Measurements from ENCODE around the gene VWF. TPM values are rescaled to one million over a fixed set of nuclear protein-coding genes. Genes with fewer than 3 reads are reported as not detected.

The VWF gene
- total RNA-seq, 1 experiment from 2014 or later, result not detected

DNA sequence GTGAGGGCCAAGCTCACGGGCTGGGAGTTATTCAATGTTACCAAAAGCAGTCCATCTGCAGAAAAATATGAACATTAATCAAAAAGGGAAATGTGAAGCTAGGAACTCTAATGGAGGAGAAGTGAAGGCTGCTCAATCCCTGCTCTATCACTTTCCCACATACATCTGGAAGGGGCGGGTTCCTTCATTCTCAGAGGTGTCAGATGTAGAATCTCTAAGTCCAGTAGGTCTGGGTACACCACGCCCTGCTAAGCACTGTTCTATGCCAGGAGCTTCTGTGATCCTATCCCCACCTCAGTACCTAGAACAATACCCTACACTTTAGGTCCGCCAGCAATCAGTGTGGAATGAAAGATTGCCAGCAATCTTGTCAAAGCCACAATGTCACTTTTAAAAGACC, 142.4 kb downstream of the VWF start:
- Histone ChIP-seq H3K9me3 (ENCODE audit: low read length) (no peaks in the 10 kb centered on the region), H3K27ac (ENCODE audit: low read length) (no peak overlapping the region), H3K27me3 (ENCODE audit: low read length) (peaks cover 20% of the 10 kb centered on the region), H3K79me2 (ENCODE audit: low read length) (no peaks in the 10 kb centered on the region), H3K9ac (ENCODE audit: low read length) (no peak overlapping the region), H3K4me2 (ENCODE audit: low read length) (no peak overlapping the region), H4K20me1 (ENCODE audit: low read length) (no peaks in the 10 kb centered on the region), H3K4me3 (ENCODE audit: low read length) (no peak overlapping the region), H3K4me1 (ENCODE audit: insufficient read depth, low read length) (no peaks in the 10 kb centered on the region), H3F3A (ENCODE audit: low read length, unreplicated experiment) (no peaks in the 10 kb centered on the region), H2AFZ (ENCODE audit: low read length) (no peak overlapping the region), H3K36me3 (ENCODE audit: low read depth, low read length) (no peaks in the 10 kb centered on the region), H3K9me2 (replicated peaks; ENCODE audit: low read length) (no peaks in the 10 kb centered on the region)
- CTCF ChIA-PET, result no interaction called here
- POLR2A ChIA-PET (ENCODE audit: unreplicated experiment), result no interaction called here
- TF ChIP-seq EZH2phosphoT487 (IDR thresholded peaks at IDR 0.05; ENCODE audit: borderline replicate concordance, low read length) (no peak), EZH2 (IDR thresholded peaks at IDR 0.05; ENCODE audit: low read length, unreplicated experiment) (no peak)
- intact Hi-C loops (cut with micrococcal nuclease), result no loop called here
- no TSS peak for BruUV-seq (replicated peaks)
- DNase-seq (no peak), ATAC-seq (no peak)

DNA sequence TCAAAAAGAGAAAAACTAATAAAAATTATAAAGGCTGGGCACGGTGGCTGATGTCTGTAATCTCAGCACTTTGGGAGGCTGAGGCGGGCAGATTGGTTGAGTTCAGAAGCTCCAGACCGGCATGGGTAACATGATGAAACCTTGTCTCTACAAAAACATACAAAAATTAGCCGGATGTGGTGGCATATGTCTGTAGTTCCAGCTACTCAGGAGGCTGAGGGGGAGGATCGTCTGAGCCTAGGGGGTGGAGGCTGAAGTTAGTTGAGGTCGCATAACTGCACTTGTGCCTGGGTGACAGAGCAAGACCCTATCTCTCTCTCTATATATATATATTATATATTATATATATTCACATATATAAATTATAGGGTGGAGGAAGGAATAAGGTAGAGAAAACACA, 146.9 kb downstream of the VWF start:
- Histone ChIP-seq H3K9me3 (ENCODE audit: low read length) (no peaks in the 10 kb centered on the region), H3K36me3 (ENCODE audit: low read depth, low read length) (no peaks in the 10 kb centered on the region), H3K4me2 (ENCODE audit: low read length) (no peak overlapping the region), H2AFZ (ENCODE audit: low read length) (no peak overlapping the region), H3K79me2 (ENCODE audit: low read length) (no peaks in the 10 kb centered on the region), H4K20me1 (ENCODE audit: low read length) (no peaks in the 10 kb centered on the region), H3K9me2 (replicated peaks; ENCODE audit: low read length) (no peaks in the 10 kb centered on the region), H3K9ac (ENCODE audit: low read length) (no peak overlapping the region), H3K4me3 (ENCODE audit: low read length) (no peak overlapping the region), H3F3A (ENCODE audit: low read length, unreplicated experiment) (no peaks in the 10 kb centered on the region), H3K27ac (ENCODE audit: low read length) (no peak overlapping the region), H3K4me1 (ENCODE audit: insufficient read depth, low read length) (no peaks in the 10 kb centered on the region), H3K27me3 (ENCODE audit: low read length) (peaks cover 56% of the 10 kb centered on the region)
- BruUV-seq (replicated peaks), result no TSS peak
- ChIA-PET CTCF (interaction anchor here (0.7 kb wide), 1 partner anchor 1364 kb away, joined by 3 read pairs; no protein-coding TSS in a partner anchor), POLR2A (ENCODE audit: unreplicated experiment) (no interaction called here)
- ATAC-seq (no peak), DNase-seq (no peak)
- TF ChIP-seq EZH2phosphoT487 (IDR thresholded peaks at IDR 0.05; ENCODE audit: borderline replicate concordance, low read length) (no peak), EZH2 (IDR thresholded peaks at IDR 0.05; ENCODE audit: low read length, unreplicated experiment) (no peak)
- TF ChIP-seq, protein P1, sequence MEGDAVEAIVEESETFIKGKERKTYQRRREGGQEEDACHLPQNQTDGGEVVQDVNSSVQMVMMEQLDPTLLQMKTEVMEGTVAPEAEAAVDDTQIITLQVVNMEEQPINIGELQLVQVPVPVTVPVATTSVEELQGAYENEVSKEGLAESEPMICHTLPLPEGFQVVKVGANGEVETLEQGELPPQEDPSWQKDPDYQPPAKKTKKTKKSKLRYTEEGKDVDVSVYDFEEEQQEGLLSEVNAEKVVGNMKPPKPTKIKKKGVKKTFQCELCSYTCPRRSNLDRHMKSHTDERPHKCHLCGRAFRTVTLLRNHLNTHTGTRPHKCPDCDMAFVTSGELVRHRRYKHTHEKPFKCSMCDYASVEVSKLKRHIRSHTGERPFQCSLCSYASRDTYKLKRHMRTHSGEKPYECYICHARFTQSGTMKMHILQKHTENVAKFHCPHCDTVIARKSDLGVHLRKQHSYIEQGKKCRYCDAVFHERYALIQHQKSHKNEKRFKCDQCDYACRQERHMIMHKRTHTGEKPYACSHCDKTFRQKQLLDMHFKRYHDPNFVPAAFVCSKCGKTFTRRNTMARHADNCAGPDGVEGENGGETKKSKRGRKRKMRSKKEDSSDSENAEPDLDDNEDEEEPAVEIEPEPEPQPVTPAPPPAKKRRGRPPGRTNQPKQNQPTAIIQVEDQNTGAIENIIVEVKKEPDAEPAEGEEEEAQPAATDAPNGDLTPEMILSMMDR (conservative IDR thresholded peaks at IDR 0.05; ENCODE audit: low read depth, low read length), result no peak
- intact Hi-C loops (cut with micrococcal nuclease), result no loop called here

DNA sequence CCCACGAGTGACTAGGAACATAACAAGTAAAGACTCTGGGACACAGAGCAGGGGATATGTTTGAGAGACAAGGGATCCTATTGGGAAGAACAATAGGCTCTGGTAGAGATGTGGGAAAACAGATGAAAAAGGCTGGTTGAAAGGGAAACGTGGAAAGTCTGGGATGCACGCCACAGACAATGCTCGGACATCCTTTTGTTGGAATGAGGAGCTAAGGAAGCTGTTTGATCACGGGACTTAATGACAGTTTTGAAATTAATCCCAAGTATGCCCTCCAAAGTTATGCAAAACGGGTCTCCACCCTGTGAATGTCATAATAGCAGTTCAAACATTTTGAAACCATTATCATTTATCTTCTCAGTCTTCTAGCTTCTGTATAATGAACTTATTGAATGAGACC, 147.8 kb downstream of the VWF start:
- ATAC-seq (no peak), DNase-seq (no peak)
- ChIA-PET POLR2A (ENCODE audit: unreplicated experiment) (no interaction called here), CTCF (interaction anchor here (0.7 kb wide), 1 partner anchor 1363 kb away, joined by 3 read pairs; no protein-coding TSS in a partner anchor)
- H3K79me2 ChIP-seq (ENCODE audit: low read length), result no peaks in the 10 kb centered on the region
- TF ChIP-seq EZH2 (IDR thresholded peaks at IDR 0.05; ENCODE audit: low read length, unreplicated experiment) (no peak), EZH2phosphoT487 (IDR thresholded peaks at IDR 0.05; ENCODE audit: borderline replicate concordance, low read length) (no peak)
- TF ChIP-seq, protein P1 (conservative IDR thresholded peaks at IDR 0.05; ENCODE audit: low read depth, low read length), result no peak
- H3K4me1 ChIP-seq (ENCODE audit: insufficient read depth, low read length), result no peaks in the 10 kb centered on the region
- H3K9me3 ChIP-seq (ENCODE audit: low read length), result no peaks in the 10 kb centered on the region
- H3K9ac ChIP-seq (ENCODE audit: low read length), result no peak overlapping the region
- H3K36me3 ChIP-seq (ENCODE audit: low read depth, low read length), result no peaks in the 10 kb centered on the region
- no peak overlapping the region for H3K4me2 ChIP-seq (ENCODE audit: low read length)
- intact Hi-C loops (cut with micrococcal nuclease), result no loop called here
- H3K4me3 ChIP-seq (ENCODE audit: low read length), result no peak overlapping the region
- H3K27ac ChIP-seq (ENCODE audit: low read length), result no peak overlapping the region
- BruUV-seq (replicated peaks), result no TSS peak
- no peaks in the 10 kb centered on the region for H3F3A ChIP-seq (ENCODE audit: low read length, unreplicated experiment)
- peaks cover 64% of the 10 kb centered on the region for H3K27me3 ChIP-seq (ENCODE audit: low read length)
- no peaks in the 10 kb centered on the region for H3K9me2 ChIP-seq (replicated peaks; ENCODE audit: low read length)
- H2AFZ ChIP-seq (ENCODE audit: low read length), result no peak overlapping the region
- no peaks in the 10 kb centered on the region for H4K20me1 ChIP-seq (ENCODE audit: low read length)

All from PC-3 (cell line).